HepG2 (cell line): Measurements from ENCODE around the gene ANKRD35. TPM values are rescaled to one million over a fixed set of nuclear protein-coding genes. Genes with fewer than 3 reads are reported as not detected.

Experiments
- ATF7 ChIP-seq, 2 experiments: fragments of 450-650 bp in 1 of 2; sonication (generic) in 1 of 2; formaldehyde crosslinking in 1 of 2; IDR thresholded peaks; 2 replicates each; pipeline versions ENCODE4 v1.4.0 to v1.6.1; 2016 to 2020; ENCODE audit warnings: antibody characterized with exemption in 1 of 2, mild to moderate bottlenecking in 1 of 2, missing genetic modification reagents in 1 of 2
- BRD4 ChIP-seq: sonication (generic); formaldehyde crosslinking; IDR thresholded peaks from 2 replicates; pipeline ENCODE4 v1.4.0; 2020; ENCODE audit warnings: missing genetic modification reagents
- HCFC1 ChIP-seq: fragments of 150-350 bp; IDR thresholded peaks from 2 replicates; pipeline ENCODE4 v1.6.1; 2014; ENCODE audit warnings: low read depth, low read length
- HOXA3 ChIP-seq: sonication (generic); formaldehyde crosslinking; IDR thresholded peaks from 2 replicates; pipeline ENCODE4 v1.5.0; 2020; ENCODE audit warnings: missing genetic modification reagents
- KAT7 ChIP-seq: IDR thresholded peaks from 2 replicates; pipeline ENCODE4 v1.6.1; 2018; ENCODE audit warnings: borderline replicate concordance, missing compliant biosample characterization
- KDM6A ChIP-seq: IDR thresholded peaks from 2 replicates; pipeline ENCODE4 v1.6.1; 2016; ENCODE audit warnings: low read depth
- KLF13 ChIP-seq: sonication (generic); formaldehyde crosslinking; IDR thresholded peaks from 2 replicates; pipeline ENCODE4 v1.4.0; 2020; ENCODE audit warnings: mild to moderate bottlenecking, missing genetic modification reagents
- KLF16 ChIP-seq, 2 experiments: sonication (generic) in 1 of 2; formaldehyde crosslinking in 1 of 2; IDR thresholded peaks; 2 replicates each; pipeline versions ENCODE4 v1.6.1 to v1.8.0; 2016 to 2023; ENCODE audit warnings: missing genetic modification reagents in 2 of 2, missing compliant biosample characterization in 1 of 2
- MED13 ChIP-seq: sonication (generic); formaldehyde crosslinking; IDR thresholded peaks from 2 replicates; pipeline ENCODE4 v1.5.0; 2020; ENCODE audit warnings: missing genetic modification reagents
- PAWR ChIP-seq: sonication (generic); formaldehyde crosslinking; IDR thresholded peaks from 2 replicates; pipeline ENCODE4 v1.4.0; 2020; ENCODE audit warnings: missing genetic modification reagents, mild to moderate bottlenecking, borderline replicate concordance
- RBFOX2 ChIP-seq: fragments of 200-400 bp; formaldehyde crosslinking; IDR thresholded peaks from 2 replicates; pipeline ENCODE4 v1.6.1; 2017; ENCODE audit warnings: low read depth, mild to moderate bottlenecking, low read length
- ZNF644 ChIP-seq: IDR thresholded peaks from 2 replicates; pipeline ENCODE4 v1.6.1; 2016; ENCODE audit warnings: low read depth
- polyA plus RNA-seq, 8 experiments: library from polyadenylated mRNA; depleted of rRNA in 3 of 8; stranded (reverse) in 7 of 8; unstranded in 1 of 8; fragments of >200 nt; fragmentation: Illumina TruSeq in 4 of 8; extraction: Trizol in 4 of 8; gene quantifications; 2 replicates each; pipeline versions ENCODE4 v1.2.1 to v1.2.3, GENCODE V29; 2011 to 2016; ENCODE audit warnings: low read depth in 4 of 8, missing spikeins in 1 of 8, mixed read lengths in 1 of 8; ENCODE audit not compliant: insufficient read depth in 1 of 8
- total RNA-seq, 5 experiments: library from RNA; depleted of rRNA; stranded (reverse); fragments of >200 nt; fragmentation: Illumina TruSeq; extraction: Trizol; gene quantifications; 2 replicates each; pipeline ENCODE4 v1.2.3, GENCODE V29; 2016; ENCODE audit warnings: low read depth in 1 of 5
- TF ChIP-seq, protein P1 (sequence below): sonication (generic); formaldehyde crosslinking; IDR thresholded peaks from 2 replicates; pipeline ENCODE4 v1.5.1; 2020; ENCODE audit warnings: missing genetic modification reagents, mild to moderate bottlenecking, borderline replicate concordance
- TF ChIP-seq, protein P2 (sequence below): sonication (generic); formaldehyde crosslinking; IDR thresholded peaks from 2 replicates; pipeline ENCODE4 v1.5.1; 2020; ENCODE audit warnings: mild to moderate bottlenecking, missing genetic modification reagents, borderline replicate concordance
- TF ChIP-seq, protein P3 (sequence below): sonication (generic); formaldehyde crosslinking; IDR thresholded peaks from 2 replicates; pipeline ENCODE4 v1.8.1; 2023; ENCODE audit warnings: mild to moderate bottlenecking, missing genetic modification reagents
- TF ChIP-seq, protein P4 (sequence below): IDR thresholded peaks from 2 replicates; pipeline ENCODE4 v1.6.1; 2016; ENCODE audit warnings: missing compliant biosample characterization, missing genetic modification reagents, borderline replicate concordance
- TF ChIP-seq, protein P5 (sequence below): sonication (generic); formaldehyde crosslinking; IDR thresholded peaks from 2 replicates; pipeline ENCODE4 v1.4.0; 2020; ENCODE audit warnings: missing genetic modification reagents
- TF ChIP-seq, protein P6 (sequence below): fragments of 450-650 bp; IDR thresholded peaks from 2 replicates; pipeline ENCODE4 v1.6.1; 2016

The ANKRD35 gene
- total and polyA plus RNA-seq, 2 of the 13 experiments (the other 11 are each of a cell fraction or from before 2014, with no cell fraction given): 0.02 TPM; not detected in 1

DNA sequence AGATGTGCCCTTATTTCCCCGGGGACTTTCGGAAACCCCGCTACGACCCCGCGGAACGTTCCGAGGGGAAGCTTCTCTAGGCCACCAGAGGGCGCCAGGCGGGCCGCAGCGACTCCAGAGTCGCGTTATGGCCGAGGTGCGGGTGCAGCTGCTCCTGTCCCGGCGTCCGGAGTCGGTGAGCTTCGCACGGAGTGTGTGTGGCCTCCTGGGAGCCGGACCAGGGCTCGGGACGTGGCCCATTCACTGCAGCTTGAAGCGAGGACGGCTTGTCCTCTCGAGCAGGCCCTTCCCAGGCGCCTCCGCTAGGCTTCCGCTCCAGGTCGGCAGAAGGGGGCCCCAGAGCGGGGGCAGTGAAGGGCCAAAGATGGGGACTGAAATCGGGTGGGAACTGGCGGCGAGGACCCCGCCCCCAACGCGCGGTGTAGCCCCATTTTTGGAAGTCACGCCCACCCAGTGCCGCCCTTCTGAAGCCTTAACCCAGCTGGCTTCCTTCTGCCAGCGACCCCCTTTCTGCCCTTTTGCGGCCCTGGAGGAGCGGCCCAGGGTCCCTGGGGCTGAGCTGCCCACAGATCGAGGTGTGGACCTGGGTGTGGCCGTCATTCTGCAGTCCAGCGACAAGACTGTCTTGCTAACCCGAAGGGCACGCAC lies 40.0 kb downstream of the ANKRD35 start, which contains the start of gene NUDT17 (continued):
- TF ChIP-seq, protein P1, sequence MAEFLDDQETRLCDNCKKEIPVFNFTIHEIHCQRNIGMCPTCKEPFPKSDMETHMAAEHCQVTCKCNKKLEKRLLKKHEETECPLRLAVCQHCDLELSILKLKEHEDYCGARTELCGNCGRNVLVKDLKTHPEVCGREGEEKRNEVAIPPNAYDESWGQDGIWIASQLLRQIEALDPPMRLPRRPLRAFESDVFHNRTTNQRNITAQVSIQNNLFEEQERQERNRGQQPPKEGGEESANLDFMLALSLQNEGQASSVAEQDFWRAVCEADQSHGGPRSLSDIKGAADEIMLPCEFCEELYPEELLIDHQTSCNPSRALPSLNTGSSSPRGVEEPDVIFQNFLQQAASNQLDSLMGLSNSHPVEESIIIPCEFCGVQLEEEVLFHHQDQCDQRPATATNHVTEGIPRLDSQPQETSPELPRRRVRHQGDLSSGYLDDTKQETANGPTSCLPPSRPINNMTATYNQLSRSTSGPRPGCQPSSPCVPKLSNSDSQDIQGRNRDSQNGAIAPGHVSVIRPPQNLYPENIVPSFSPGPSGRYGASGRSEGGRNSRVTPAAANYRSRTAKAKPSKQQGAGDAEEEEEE (CRISPR knock-in tag): peak; percentile 60; the same call in 1 of the 2 replicates
- TF ChIP-seq, protein P2, sequence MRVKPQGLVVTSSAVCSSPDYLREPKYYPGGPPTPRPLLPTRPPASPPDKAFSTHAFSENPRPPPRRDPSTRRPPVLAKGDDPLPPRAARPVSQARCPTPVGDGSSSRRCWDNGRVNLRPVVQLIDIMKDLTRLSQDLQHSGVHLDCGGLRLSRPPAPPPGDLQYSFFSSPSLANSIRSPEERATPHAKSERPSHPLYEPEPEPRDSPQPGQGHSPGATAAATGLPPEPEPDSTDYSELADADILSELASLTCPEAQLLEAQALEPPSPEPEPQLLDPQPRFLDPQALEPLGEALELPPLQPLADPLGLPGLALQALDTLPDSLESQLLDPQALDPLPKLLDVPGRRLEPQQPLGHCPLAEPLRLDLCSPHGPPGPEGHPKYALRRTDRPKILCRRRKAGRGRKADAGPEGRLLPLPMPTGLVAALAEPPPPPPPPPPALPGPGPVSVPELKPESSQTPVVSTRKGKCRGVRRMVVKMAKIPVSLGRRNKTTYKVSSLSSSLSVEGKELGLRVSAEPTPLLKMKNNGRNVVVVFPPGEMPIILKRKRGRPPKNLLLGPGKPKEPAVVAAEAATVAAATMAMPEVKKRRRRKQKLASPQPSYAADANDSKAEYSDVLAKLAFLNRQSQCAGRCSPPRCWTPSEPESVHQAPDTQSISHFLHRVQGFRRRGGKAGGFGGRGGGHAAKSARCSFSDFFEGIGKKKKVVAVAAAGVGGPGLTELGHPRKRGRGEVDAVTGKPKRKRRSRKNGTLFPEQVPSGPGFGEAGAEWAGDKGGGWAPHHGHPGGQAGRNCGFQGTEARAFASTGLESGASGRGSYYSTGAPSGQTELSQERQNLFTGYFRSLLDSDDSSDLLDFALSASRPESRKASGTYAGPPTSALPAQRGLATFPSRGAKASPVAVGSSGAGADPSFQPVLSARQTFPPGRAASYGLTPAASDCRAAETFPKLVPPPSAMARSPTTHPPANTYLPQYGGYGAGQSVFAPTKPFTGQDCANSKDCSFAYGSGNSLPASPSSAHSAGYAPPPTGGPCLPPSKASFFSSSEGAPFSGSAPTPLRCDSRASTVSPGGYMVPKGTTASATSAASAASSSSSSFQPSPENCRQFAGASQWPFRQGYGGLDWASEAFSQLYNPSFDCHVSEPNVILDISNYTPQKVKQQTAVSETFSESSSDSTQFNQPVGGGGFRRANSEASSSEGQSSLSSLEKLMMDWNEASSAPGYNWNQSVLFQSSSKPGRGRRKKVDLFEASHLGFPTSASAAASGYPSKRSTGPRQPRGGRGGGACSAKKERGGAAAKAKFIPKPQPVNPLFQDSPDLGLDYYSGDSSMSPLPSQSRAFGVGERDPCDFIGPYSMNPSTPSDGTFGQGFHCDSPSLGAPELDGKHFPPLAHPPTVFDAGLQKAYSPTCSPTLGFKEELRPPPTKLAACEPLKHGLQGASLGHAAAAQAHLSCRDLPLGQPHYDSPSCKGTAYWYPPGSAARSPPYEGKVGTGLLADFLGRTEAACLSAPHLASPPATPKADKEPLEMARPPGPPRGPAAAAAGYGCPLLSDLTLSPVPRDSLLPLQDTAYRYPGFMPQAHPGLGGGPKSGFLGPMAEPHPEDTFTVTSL (CRISPR knock-in tag): no peak
- TF ChIP-seq, protein P3, sequence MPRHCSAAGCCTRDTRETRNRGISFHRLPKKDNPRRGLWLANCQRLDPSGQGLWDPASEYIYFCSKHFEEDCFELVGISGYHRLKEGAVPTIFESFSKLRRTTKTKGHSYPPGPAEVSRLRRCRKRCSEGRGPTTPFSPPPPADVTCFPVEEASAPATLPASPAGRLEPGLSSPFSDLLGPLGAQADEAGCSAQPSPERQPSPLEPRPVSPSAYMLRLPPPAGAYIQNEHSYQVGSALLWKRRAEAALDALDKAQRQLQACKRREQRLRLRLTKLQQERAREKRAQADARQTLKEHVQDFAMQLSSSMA (CRISPR knock-in tag): no peak
- TF ChIP-seq KLF13 (CRISPR knock-in tag) (no peak), KAT7 (CRISPR knock-in tag) (0 out of 2 replicates have a peak, but pooled peaks have one; percentile 61), KDM6A (no peak), HOXA3 (CRISPR knock-in tag) (peak; percentile 49), RBFOX2 (peak; percentile 76), ZNF644 (no peak), ATF7 (IDR thresholded peaks at IDR 0.05) (no peak), ATF7 (CRISPR knock-in tag; IDR thresholded peaks at IDR 0.05) (no peak), HCFC1 (no peak), PAWR (CRISPR knock-in tag) (no peak), MED13 (0 out of 2 replicates have a peak, but pooled peaks have one; percentile 27), KLF16 (CRISPR knock-in tag; IDR thresholded peaks at IDR 0.05) (peak in 1 of 2 experiments; percentile 63; a peak in 1 of 4 replicates), BRD4 (CRISPR knock-in tag) (peak; percentile 43; the same call in 1 of the 2 replicates)
- TF ChIP-seq, protein P4, sequence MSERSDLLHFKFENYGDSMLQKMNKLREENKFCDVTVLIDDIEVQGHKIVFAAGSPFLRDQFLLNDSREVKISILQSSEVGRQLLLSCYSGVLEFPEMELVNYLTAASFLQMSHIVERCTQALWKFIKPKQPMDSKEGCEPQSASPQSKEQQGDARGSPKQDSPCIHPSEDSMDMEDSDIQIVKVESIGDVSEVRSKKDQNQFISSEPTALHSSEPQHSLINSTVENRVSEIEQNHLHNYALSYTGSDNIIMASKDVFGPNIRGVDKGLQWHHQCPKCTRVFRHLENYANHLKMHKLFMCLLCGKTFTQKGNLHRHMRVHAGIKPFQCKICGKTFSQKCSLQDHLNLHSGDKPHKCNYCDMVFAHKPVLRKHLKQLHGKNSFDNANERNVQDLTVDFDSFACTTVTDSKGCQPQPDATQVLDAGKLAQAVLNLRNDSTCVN (CRISPR knock-in tag): no peak; the same call in 1 of the 2 replicates
- TF ChIP-seq, protein P5, sequence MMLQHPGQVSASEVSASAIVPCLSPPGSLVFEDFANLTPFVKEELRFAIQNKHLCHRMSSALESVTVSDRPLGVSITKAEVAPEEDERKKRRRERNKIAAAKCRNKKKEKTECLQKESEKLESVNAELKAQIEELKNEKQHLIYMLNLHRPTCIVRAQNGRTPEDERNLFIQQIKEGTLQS (CRISPR knock-in tag): no peak
- TF ChIP-seq, protein P6, sequence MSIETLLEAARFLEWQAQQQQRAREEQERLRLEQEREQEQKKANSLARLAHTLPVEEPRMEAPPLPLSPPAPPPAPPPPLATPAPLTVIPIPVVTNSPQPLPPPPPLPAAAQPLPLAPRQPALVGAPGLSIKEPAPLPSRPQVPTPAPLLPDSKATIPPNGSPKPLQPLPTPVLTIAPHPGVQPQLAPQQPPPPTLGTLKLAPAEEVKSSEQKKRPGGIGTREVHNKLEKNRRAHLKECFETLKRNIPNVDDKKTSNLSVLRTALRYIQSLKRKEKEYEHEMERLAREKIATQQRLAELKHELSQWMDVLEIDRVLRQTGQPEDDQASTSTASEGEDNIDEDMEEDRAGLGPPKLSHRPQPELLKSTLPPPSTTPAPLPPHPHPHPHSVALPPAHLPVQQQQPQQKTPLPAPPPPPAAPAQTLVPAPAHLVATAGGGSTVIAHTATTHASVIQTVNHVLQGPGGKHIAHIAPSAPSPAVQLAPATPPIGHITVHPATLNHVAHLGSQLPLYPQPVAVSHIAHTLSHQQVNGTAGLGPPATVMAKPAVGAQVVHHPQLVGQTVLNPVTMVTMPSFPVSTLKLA: no peak
